GM18526 (cell line): ENCODE results near the gene NHERF2.

Experiments used
- POLR2A ChIP-seq: IDR thresholded peaks from 3 replicates; pipeline ENCODE4 v1.6.1; 2011; ENCODE audit not compliant: insufficient read length; ENCODE audit errors: extremely low read depth

Gene NHERF2

DNA sequence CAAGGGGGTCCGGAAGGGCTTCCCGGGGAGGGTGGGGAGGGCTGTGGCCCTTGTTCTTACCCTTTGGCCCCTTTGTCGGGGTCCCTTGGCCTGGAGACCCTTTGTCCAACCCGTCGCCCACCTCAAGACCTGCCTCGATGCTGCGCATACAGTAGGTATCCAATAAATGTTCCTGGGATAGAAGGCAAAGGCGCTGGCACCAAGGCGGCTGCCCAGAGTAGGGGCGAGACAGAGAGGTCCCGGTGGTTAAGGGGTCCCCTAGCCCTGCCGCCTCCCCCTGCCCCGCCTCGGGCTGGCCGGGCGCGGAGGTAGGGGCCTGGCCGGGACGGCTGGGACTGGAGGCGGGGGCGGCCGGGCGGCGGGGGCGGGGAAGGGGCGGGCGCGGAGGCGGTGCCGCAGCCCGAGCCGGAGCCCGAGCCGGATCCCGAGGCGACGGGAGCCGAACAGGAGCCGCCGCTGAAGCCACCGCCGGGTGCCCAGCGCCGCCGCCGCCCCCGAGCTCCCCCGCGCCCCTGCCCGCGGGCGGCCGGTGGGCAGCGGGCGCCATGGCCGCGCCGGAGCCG lies at the start of gene NHERF2:
NHERF2 (plus strand) TSS at position 442 of the 563 bp plus-strand sequence; CDS start at position 546, 104 bp downstream.
- no peak for TF ChIP-seq POLR2A

DNA sequence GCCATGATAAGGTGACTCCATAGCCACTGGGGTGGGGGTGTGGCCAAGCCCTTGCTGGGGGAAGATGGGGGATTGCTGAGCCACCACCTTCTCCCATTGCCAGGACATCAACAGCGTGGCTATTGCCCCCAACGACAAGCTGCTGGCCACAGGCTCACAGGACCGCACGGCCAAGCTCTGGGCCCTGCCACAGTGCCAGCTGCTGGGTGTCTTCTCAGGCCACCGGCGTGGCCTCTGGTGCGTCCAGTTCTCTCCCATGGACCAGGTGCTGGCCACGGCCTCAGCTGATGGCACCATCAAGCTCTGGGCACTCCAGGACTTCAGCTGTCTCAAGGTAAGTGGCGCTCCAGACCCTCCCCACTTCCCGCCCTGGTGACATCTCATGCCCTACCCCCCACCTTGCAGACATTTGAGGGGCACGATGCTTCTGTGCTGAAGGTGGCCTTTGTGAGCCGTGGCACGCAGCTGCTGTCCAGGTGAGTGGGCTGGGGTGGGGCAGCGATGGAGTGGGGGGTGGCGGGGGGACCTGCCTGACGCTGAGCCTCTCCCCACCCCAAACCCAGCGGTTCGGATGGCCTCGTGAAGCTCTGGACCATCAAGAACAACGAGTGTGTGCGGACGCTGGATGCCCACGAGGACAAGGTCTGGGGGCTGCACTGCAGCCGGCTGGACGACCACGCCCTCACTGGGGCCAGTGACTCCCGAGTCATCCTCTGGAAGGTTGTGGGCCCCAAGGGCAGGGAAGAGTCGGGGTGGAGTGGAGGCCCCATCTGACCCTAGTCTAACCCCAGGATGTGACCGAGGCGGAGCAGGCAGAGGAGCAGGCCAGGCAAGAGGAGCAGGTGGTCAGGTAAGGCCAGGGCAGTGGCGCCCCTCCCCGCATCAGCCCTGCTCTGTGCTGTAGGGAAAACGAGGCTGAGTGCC lies 49.5 kb upstream of the NHERF2 start:
- no peak for TF ChIP-seq POLR2A

DNA sequence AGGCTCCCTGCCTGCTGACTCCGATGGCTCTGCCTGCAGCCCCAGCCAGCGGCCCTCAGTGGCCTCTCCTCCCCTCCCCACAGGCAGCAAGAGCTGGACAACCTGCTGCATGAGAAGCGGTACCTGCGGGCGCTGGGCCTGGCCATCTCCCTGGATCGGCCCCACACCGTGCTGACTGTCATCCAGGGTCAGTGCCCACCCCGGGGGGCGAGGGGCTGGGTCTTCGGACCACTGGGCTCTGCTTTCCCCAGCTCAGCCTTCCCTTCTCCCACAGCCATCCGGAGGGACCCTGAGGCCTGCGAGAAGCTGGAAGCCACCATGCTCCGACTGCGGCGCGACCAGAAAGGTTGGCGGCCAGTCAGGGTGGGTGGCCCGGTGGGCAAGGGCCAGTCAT lies 48.8 kb upstream of the NHERF2 start:
- no peak for TF ChIP-seq POLR2A

DNA sequence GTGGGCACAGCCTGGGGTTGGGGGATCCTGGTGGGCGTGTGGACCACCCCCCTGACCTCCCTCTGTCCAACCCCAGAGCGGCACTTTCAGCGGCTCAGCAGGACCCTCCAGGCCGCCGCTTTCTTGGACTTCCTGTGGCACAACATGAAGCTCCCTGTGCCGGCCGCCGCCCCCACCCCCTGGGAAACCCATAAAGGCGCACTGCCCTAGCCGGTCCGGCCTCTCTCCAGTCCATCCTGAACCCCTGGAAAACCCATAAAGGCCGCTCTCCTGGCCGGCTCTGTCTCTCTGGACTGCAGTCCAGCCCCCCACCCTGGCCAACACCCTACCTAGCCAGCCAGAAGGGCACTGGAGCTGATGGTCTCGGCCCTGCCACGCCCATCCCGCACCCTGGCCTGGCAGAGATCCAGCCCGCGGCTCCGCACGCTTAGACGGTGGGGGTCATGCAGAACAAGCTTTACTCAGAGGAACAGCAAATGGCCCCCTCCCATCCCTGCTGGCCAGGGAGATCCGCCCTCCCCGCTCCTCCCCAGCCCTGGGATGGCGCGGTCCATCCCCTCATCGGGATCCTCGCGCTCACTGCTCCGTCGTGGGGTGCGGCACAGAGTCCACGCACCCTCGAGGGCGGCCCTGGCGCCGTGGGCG lies 48.1 kb upstream of the NHERF2 start:
- TF ChIP-seq POLR2A, result no peak

DNA sequence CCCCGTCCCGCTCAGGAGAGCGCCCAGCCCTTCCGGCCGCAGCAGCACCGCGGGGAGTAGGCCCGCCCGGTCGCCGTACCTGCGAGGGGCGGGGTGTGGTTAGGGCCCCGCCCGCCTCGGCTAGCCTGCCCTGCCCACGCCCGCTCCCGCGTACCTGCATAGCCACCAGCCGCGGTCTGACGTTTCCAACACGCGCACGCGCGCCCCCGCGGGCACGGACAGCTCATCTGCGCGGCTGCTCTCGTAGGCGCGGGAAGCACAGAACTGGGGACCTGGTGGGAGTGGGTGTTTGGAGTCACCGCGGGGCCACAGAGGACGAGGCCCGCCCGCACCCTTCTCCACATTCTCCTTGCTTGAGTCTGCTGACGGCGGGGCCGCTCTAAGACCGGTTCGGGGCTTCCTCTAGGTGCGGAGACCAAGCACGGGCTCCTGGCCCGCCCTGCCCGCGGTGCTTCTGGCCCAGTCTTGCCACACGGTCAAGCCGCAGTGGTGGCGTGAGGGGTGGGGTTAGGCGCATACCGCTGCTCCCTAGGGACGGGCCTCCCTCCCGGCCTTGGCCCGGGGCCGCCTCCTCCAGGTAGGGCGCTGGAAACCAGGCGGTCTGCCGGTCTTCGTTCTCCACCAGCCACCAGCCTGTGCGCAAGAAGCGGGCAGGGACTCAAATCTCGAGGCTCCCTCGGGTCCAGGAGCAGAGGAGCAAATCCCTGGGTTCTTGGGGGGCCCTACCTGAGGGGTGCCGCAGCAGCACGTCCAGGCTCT lies 47.3 kb upstream of the NHERF2 start:
- no peak for TF ChIP-seq POLR2A

DNA sequence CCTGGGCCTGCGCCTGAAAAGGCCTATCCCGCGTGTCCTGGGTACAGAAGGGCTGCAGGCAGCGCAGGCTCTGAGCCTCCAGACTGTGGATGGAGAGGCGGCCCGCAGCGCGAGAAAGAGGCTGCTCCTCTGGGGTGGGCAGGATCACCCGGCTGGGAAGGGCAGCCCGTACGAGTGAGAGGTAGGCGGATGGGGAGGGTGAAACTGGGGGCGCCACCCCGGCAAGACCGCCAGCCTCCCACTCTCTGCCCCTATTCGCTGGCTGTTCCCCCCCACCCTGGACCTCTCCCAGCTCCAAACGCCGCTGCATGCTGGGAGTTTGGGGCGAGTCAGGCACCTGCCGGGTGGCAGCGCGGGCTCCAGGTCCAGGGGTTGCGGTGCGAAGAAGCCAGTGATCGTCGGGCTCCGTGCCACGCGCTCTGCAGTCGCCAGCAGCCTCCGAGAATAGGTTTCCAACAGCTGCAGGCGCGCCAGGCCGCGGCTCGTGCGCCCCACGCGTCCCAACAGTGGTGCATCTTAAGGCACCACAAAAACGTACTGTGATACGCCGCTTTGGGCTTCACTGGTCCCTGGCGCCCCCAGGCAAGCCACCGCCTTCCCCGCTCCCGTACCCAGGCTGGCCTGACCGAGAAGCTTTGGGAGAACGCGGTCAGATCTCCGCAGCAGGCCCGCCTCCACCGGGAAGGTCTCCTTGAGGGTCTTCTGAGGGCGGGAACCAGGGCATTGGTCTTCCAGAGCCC lies 46.5 kb upstream of the NHERF2 start:
- no peak for TF ChIP-seq POLR2A

DNA sequence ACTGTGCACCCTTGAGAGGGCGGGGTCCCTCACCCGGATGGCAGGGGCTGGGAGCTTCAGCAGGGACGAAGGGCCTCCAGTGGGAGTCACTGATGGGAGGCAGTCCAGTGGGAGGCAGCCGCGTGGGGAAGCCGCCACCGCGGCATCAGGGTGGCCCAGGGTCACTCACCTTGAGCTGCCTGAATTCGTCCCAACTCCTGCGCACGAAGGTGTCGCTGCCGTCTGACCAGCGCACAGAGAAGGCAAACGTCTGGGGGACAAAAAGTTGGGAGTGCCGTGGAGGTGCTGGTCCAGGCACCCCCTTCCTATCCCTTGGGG lies 46.0 kb upstream of the NHERF2 start:
- no peak for TF ChIP-seq POLR2A

DNA sequence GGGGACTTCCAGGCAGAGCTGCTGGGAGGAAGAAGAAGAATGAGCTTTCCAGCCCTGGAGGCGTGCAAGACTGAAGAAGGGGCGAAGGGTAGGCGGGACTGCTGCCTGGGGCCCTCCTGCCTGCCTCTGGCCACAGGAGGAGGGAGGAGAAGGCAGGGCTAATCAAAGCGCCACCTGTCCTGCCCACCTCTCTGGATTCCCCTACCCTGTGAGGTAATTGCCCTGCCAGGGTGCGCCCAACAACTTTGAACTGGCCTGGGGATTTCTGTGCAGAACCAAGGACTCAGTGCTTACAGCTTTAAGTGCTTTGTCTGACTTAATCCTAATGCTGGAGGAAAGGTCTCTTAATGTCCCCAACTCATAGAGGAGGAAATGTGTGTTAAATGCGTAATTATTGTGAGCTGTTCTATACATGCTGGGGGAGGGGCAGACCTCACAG lies 45.3 kb upstream of the NHERF2 start, which contains the start of gene NOXO1:
NOXO1 (minus strand) TSS at position 72 of the 439 bp plus-strand sequence. CDS start 290 bp downstream, outside the sequence.
- no peak for TF ChIP-seq POLR2A

DNA sequence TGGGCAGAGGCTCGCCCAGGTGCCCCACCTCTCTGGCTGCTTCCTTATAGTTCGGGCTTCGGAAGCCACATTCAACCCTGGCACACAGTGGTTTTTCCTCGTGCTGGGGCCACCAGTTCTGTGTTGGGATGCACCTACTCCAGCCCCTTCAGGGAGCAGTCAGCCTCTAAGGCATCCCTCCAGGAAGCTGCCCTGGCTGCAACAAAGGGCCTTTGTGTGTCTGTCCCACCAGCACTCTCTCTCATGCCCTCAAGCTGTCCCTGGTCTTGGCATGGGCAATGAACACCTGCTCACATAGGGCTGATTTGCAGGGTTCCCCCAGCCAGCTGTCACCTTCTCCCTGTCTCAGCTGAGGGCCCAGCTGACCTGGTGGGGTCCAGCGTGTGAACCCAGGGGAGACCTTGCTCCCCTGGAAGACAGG lies 44.7 kb upstream of the NHERF2 start:
- no peak for TF ChIP-seq POLR2A

DNA sequence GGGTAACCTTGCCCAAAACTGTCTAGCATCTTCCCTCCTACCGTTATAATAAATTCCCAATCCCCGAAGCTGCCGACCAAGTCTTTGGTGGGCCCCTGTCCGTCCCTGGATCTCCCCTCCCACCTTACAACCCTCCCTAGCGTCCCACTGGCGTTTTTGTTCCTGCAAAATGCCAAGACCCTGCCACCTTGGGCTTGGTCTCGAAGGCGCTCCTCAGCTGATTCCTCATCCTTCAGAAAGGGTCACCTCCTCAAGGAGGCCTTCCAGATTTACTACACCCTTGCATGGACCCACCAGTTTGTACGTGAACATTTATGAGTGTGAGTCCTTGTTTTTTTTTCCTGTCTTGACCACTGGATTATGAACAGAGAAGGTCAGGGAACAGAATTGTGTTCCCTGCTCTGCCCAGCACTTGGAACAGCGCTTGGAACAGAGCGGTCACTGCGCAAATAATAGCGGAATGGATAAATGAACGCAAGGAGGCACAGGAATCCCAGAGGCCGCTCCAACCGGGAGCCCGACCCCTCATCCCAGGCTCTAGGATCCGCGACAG lies 43.6 kb upstream of the NHERF2 start:
- no peak for TF ChIP-seq POLR2A

DNA sequence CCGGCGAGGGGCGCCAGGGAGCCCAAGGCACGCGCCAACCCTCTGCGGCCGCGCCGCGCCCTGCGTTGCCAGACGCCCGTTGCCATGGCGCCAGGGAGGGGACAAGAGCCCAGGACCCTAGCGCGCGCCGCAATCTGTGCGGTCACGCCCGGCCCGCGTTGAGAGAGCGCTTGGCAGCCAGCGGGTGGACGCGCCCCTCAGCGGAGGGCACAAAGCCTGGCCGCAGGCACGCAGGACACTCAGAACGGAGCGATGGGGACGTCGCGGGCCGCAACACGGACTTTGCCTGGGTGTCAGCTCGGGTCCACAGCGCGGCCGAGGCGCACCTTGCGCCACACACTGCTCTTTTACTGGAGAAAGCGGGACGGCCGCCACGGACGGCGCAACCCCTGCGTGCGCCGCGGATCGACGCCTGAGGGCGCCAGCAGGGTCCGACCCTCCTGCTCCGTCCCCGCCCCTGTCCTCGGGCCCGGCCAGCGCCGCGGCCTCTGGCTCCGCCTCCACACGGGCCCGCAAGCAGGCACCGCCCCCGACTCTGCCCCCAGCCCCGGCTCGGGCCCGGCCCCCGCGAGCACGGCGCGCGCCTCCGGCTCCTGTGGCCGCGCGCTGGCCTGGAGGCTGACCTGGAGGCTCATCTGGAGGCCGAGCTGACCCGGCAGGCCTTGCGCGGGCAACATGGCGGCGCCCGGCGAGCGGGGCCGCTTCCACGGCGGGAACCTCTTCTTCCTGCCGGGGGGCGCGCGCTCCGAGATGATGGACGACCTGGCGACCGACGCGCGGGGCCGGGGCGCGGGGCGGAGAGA lies 43.0 kb upstream of the NHERF2 start, which contains the start of gene GFER:
GFER (plus strand) TSS at position 650 of the 803 bp plus-strand sequence; CDS start at position 676, 26 bp downstream.
- TF ChIP-seq POLR2A, result peak; percentile 89

DNA sequence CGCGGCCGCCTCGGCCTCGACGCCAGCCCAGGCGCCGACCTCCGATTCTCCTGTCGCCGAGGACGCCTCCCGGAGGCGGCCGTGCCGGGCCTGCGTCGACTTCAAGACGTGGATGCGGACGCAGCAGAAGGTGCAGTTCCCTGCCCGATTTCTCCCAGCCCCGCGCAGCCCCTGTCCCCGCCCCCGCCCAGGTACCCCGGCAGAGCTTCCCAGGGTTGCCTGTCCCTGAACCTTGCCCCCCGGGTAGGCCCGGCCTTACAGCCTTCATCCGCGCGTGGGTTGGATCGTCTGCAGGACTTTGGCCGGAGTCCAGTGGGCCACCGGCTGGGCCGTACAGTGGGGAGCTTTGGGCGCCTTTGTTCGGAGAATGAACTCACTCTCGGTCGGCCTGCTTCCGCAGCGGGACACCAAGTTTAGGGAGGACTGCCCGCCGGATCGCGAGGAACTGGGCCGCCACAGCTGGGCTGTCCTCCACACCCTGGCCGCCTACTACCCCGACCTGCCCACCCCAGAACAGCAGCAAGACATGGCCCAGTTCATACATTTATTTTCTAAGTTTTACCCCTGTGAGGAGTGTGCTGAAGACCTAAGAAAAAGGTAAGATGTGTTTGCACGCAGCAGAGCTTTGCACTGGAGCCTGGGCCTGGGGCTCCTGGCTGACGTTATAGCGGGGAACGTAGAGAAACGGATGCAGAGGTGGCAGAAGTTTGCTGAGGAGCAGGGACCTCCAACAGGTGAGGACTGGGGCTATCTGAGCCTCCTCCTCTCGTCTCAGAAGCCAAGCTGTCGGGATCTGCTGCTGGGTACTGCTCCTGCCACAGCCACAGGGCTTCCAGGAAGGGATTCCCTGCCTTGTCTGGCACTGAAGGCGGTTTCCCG lies 42.1 kb upstream of the NHERF2 start:
- no peak for TF ChIP-seq POLR2A
